Measurements from ENCODE around the gene P4HA2. TPM values are rescaled to one million over a fixed set of nuclear protein-coding genes. Genes with fewer than 3 reads are reported as not detected.

Gene P4HA2
- polyA plus RNA-seq, 1 donor (not counting 4 experiments of a cell fraction or from before 2014, with no cell fraction given) = 93.6 TPM

GRCh38 chr5:132246806-132247205 is 19.2 kb upstream of the P4HA2 start:
- no peaks in the 10 kb centered on the region for H3K36me3 ChIP-seq (ENCODE audit: control insufficient read depth in 2 of 2, extremely low read depth in 1 of 2, insufficient read depth in 2 of 2, low read length in 2 of 2)
- H4K20me1 ChIP-seq (ENCODE audit: control insufficient read depth, extremely low read depth, insufficient read depth, low read length) = no peaks in the 10 kb centered on the region
- no peaks in the 10 kb centered on the region for H3K27me3 ChIP-seq (ENCODE audit: control insufficient read depth, extremely low read depth, insufficient read depth, low read length)
- H3K9me1 ChIP-seq (ENCODE audit: control insufficient read depth, extremely low read depth, insufficient read depth, low read length) = no peaks in the 10 kb centered on the region
- H3K9ac ChIP-seq (ENCODE audit: control insufficient read depth, extremely low read depth, insufficient read depth, low read length) = no peak overlapping the region
- H3K79me2 ChIP-seq (ENCODE audit: control insufficient read depth, insufficient read depth, low read length) = no peaks in the 10 kb centered on the region
- H3K4me3 ChIP-seq (ENCODE audit: control insufficient read depth in 2 of 3, extremely low read depth in 1 of 3, insufficient read depth in 2 of 3, low read depth in 1 of 3, low read length in 3 of 3) = no peak overlapping the region
- no peak overlapping the region for H3K27ac ChIP-seq (ENCODE audit: control insufficient read depth, insufficient read depth, low read length)
- peaks cover 3% of the 10 kb centered on the region for H3K4me1 ChIP-seq (ENCODE audit: control insufficient read depth, extremely low read depth, insufficient read depth, low read length)
- dilution Hi-C loops (cut with MboI; ENCODE audit: extremely low pct_ligation_motif_present, low sequenced_read_pairs) = no loop called here
- FAIRE-seq (no peak), DNase-seq (ENCODE audit: low read depth, low spot score) (no peak)
- H2AFZ ChIP-seq (ENCODE audit: control insufficient read depth, low read length) = no peak overlapping the region
- TF ChIP-seq CTCF (optimal IDR thresholded peaks at IDR 0.05 in 1 of 3, IDR thresholded peaks at IDR 0.05 in 1 of 3, conservative IDR thresholded peaks at IDR 0.05 in 1 of 3; ENCODE audit: extremely low read depth in 1 of 3, insufficient read depth in 2 of 3, low read length in 3 of 3) = no peak
- no peak for TF ChIP-seq EZH2 (IDR thresholded peaks at IDR 0.05; ENCODE audit: low read length)
- no peaks in the 10 kb centered on the region for H3K9me3 ChIP-seq (ENCODE audit: control insufficient read depth, low read depth, low read length)
- no peak overlapping the region for H3K4me2 ChIP-seq (ENCODE audit: control insufficient read depth, extremely low read depth, insufficient read depth, low read depth, low read length)

- Histone ChIP-seq H3K9me1 (ENCODE audit: control insufficient read depth, extremely low read depth, insufficient read depth, low read length) (no peaks in the 10 kb centered on the region), H3K27me3 (ENCODE audit: control insufficient read depth, extremely low read depth, insufficient read depth, low read length) (no peaks in the 10 kb centered on the region), H3K9me3 (ENCODE audit: control insufficient read depth, low read depth, low read length) (no peaks in the 10 kb centered on the region), H3K27ac (ENCODE audit: control insufficient read depth, insufficient read depth, low read length) (no peak overlapping the region), H4K20me1 (ENCODE audit: control insufficient read depth, extremely low read depth, insufficient read depth, low read length) (no peaks in the 10 kb centered on the region), H3K36me3 (ENCODE audit: control insufficient read depth in 2 of 2, extremely low read depth in 1 of 2, insufficient read depth in 2 of 2, low read length in 2 of 2) (no peaks in the 10 kb centered on the region), H3K4me1 (ENCODE audit: control insufficient read depth, extremely low read depth, insufficient read depth, low read length) (peaks cover 3% of the 10 kb centered on the region), H2AFZ (ENCODE audit: control insufficient read depth, low read length) (no peak overlapping the region), H3K4me3 (ENCODE audit: control insufficient read depth in 2 of 3, extremely low read depth in 1 of 3, insufficient read depth in 2 of 3, low read depth in 1 of 3, low read length in 3 of 3) (no peak overlapping the region), H3K79me2 (ENCODE audit: control insufficient read depth, insufficient read depth, low read length) (no peaks in the 10 kb centered on the region), H3K4me2 (ENCODE audit: control insufficient read depth, extremely low read depth, insufficient read depth, low read depth, low read length) (no peak overlapping the region), H3K9ac (ENCODE audit: control insufficient read depth, extremely low read depth, insufficient read depth, low read length) (no peak overlapping the region)
- DNase-seq (ENCODE audit: low read depth, low spot score) (no peak), FAIRE-seq (no peak)
- dilution Hi-C loops (cut with MboI; ENCODE audit: extremely low pct_ligation_motif_present, low sequenced_read_pairs) = no loop called here
- TF ChIP-seq CTCF (optimal IDR thresholded peaks at IDR 0.05 in 1 of 3, IDR thresholded peaks at IDR 0.05 in 1 of 3, conservative IDR thresholded peaks at IDR 0.05 in 1 of 3; ENCODE audit: extremely low read depth in 1 of 3, insufficient read depth in 2 of 3, low read length in 3 of 3) = no peak
- no peak for TF ChIP-seq EZH2 (IDR thresholded peaks at IDR 0.05; ENCODE audit: low read length)
Observed at GRCh38 chr5:132245593-132245992, 17.9 kb upstream of the P4HA2 start.
